ENCODE data around the gene ZNF821.
"Not testable (repeated sequence)": the region's sequence is repeated elsewhere in the genome, so short reads cannot be mapped to it uniquely, and the experiment has no call there.

The ZNF821 gene

GRCh38 chr16:71859762-71860521 is 24.0 kb downstream of the ZNF821 start:
- no peak for FAIRE-seq

GRCh38 chr16:71855937-71856662 is 27.9 kb downstream of the ZNF821 start:
- FAIRE-seq = no peak

GRCh38 chr16:71854369-71854948 is 29.5 kb downstream of the ZNF821 start:
- FAIRE-seq = no peak

GRCh38 chr16:71853413-71853812 is 30.6 kb downstream of the ZNF821 start:
- no peak for FAIRE-seq

GRCh38 chr16:71852561-71852960 is 31.4 kb downstream of the ZNF821 start:
- no peak for FAIRE-seq

GRCh38 chr16:71852158-71852557 is 31.8 kb downstream of the ZNF821 start:
- FAIRE-seq = no peak

- no peak for FAIRE-seq
Measured at GRCh38 chr16:71851746-71852145, 32.2 kb downstream of the ZNF821 start.

- no peak for FAIRE-seq
Measured at GRCh38 chr16:71848622-71849021, 35.4 kb downstream of the ZNF821 start.

GRCh38 chr16:71847096-71847495 is 36.9 kb downstream of the ZNF821 start:
- FAIRE-seq = no peak

GRCh38 chr16:71846431-71846830 is 37.6 kb downstream of the ZNF821 start:
- no peak for FAIRE-seq

- no peak for FAIRE-seq
Measured at GRCh38 chr16:71845639-71846430, 38.1 kb downstream of the ZNF821 start, which contains the start of gene ATXN1L. Gene ATXN1L (plus strand): TSS chr16:71845976. CDS start chr16:71849741, 3,765 bp downstream.

GRCh38 chr16:71843572-71843971 is 40.4 kb downstream of the ZNF821 start:
- FAIRE-seq = no peak

- no peak for FAIRE-seq
Measured at GRCh38 chr16:71840052-71840451, 43.9 kb downstream of the ZNF821 start.

- FAIRE-seq = no peak
Measured at GRCh38 chr16:71837150-71837549, 46.8 kb downstream of the ZNF821 start.

GRCh38 chr16:71834291-71834690 is 49.7 kb downstream of the ZNF821 start:
- FAIRE-seq = no peak

GRCh38 chr16:71832112-71832511 is 51.9 kb downstream of the ZNF821 start:
- not testable (repeated sequence) for FAIRE-seq

- FAIRE-seq = not testable (repeated sequence)
Measured at GRCh38 chr16:71831698-71832097, 52.3 kb downstream of the ZNF821 start.

GRCh38 chr16:71830359-71830758 is 53.6 kb downstream of the ZNF821 start:
- FAIRE-seq = no peak

- FAIRE-seq = no peak
Measured at GRCh38 chr16:71826533-71827017, 57.4 kb downstream of the ZNF821 start.

GRCh38 chr16:71817155-71817500 is 66.9 kb downstream of the ZNF821 start:
- FAIRE-seq = not testable (repeated sequence)

- no peak for FAIRE-seq
Measured at GRCh38 chr16:71811261-71811803, 72.7 kb downstream of the ZNF821 start.

GRCh38 chr16:71810155-71810530 is 73.8 kb downstream of the ZNF821 start:
- FAIRE-seq = not testable (repeated sequence)

All from endometrium (tissue), 2 donors.